ENCODE measurements around the gene DNAJC7.
A peak's percentile ranks its signal among the peaks of the same experiment; 100 is the strongest.
"Not testable (repeated sequence)": the region's sequence is repeated elsewhere in the genome, so short reads cannot be mapped to it uniquely, and the experiment has no call there.

The DNAJC7 gene

GRCh38 chr17:42018339-42018738 is 1.1 kb upstream of the DNAJC7 start:
- DNase-seq (ENCODE audit: low read depth), result no peak
- H3K4me3 ChIP-seq (ENCODE audit: low read depth, low read length), result peak overlapping the region; percentile 96

- no peak for DNase-seq (ENCODE audit: low read depth)
Observed at GRCh38 chr17:42017866-42018200, 594 bp upstream of the DNAJC7 start.

GRCh38 chr17:42016411-42016831 is 818 bp downstream of the DNAJC7 start:
- peak overlapping the region; percentile 96 for H3K4me3 ChIP-seq (ENCODE audit: low read depth, low read length)
- DNase-seq (ENCODE audit: low read depth), result no peak

More at GRCh38 chr17:42017866-42018200, 594 bp upstream of the DNAJC7 start:
- H3K4me3 ChIP-seq (ENCODE audit: low read depth, low read length), result peak overlapping the region; percentile 96

GRCh38 chr17:42013740-42014139 is 3.5 kb downstream of the DNAJC7 start:
- not testable (repeated sequence) for H3K4me3 ChIP-seq (ENCODE audit: low read depth, low read length); DNase-seq (ENCODE audit: low read depth)

- H3K4me3 ChIP-seq (ENCODE audit: low read depth, low read length); DNase-seq (ENCODE audit: low read depth): not testable (repeated sequence)
Observed at GRCh38 chr17:42012363-42012762, 4.9 kb downstream of the DNAJC7 start.

GRCh38 chr17:42010898-42011516 is 6.2 kb downstream of the DNAJC7 start:
- no peak overlapping the region for H3K4me3 ChIP-seq (ENCODE audit: low read depth, low read length)
- DNase-seq (ENCODE audit: low read depth), result no peak

GRCh38 chr17:42010266-42010680 is 7.0 kb downstream of the DNAJC7 start:
- not testable (repeated sequence) for DNase-seq (ENCODE audit: low read depth); H3K4me3 ChIP-seq (ENCODE audit: low read depth, low read length)

- no peak for DNase-seq (ENCODE audit: low read depth)
Observed at GRCh38 chr17:42009170-42009569, 8.1 kb downstream of the DNAJC7 start.

GRCh38 chr17:42005166-42005565 is 12.1 kb downstream of the DNAJC7 start:
- no peak for DNase-seq (ENCODE audit: low read depth)
- H3K4me3 ChIP-seq (ENCODE audit: low read depth, low read length), result no peak overlapping the region

More at GRCh38 chr17:42009170-42009569, 8.1 kb downstream of the DNAJC7 start:
- no peak overlapping the region for H3K4me3 ChIP-seq (ENCODE audit: low read depth, low read length)

- DNase-seq (ENCODE audit: low read depth), result no peak
- no peak overlapping the region for H3K4me3 ChIP-seq (ENCODE audit: low read depth, low read length)
Observed at GRCh38 chr17:42002792-42003301, 14.4 kb downstream of the DNAJC7 start.

GRCh38 chr17:42002175-42002791 is 15.0 kb downstream of the DNAJC7 start:
- no peak for DNase-seq (ENCODE audit: low read depth)
- no peak overlapping the region for H3K4me3 ChIP-seq (ENCODE audit: low read depth, low read length)

GRCh38 chr17:42001729-42002128 is 15.5 kb downstream of the DNAJC7 start:
- H3K4me3 ChIP-seq (ENCODE audit: low read depth, low read length), result no peak overlapping the region
- DNase-seq (ENCODE audit: low read depth), result no peak

GRCh38 chr17:42000413-42001133 is 16.7 kb downstream of the DNAJC7 start:
- no peak for DNase-seq (ENCODE audit: low read depth)
- H3K4me3 ChIP-seq (ENCODE audit: low read depth, low read length), result no peak overlapping the region

GRCh38 chr17:41998497-41998896 is 18.7 kb downstream of the DNAJC7 start:
- no peak for DNase-seq (ENCODE audit: low read depth)
- no peak overlapping the region for H3K4me3 ChIP-seq (ENCODE audit: low read depth, low read length)

- no peak for DNase-seq (ENCODE audit: low read depth)
- no peak overlapping the region for H3K4me3 ChIP-seq (ENCODE audit: low read depth, low read length)
Observed at GRCh38 chr17:41996855-41997164, 20.4 kb downstream of the DNAJC7 start.

GRCh38 chr17:41992576-41992975 is 24.7 kb downstream of the DNAJC7 start:
- DNase-seq (ENCODE audit: low read depth), result no peak
- no peak overlapping the region for H3K4me3 ChIP-seq (ENCODE audit: low read depth, low read length)

GRCh38 chr17:41989702-41990419 is 27.4 kb downstream of the DNAJC7 start:
- no peak overlapping the region for H3K4me3 ChIP-seq (ENCODE audit: low read depth, low read length)
- no peak for DNase-seq (ENCODE audit: low read depth)

GRCh38 chr17:41988418-41988817 is 28.8 kb downstream of the DNAJC7 start:
- no peak for DNase-seq (ENCODE audit: low read depth)
- no peak overlapping the region for H3K4me3 ChIP-seq (ENCODE audit: low read depth, low read length)

- no peak for DNase-seq (ENCODE audit: low read depth)
- no peak overlapping the region for H3K4me3 ChIP-seq (ENCODE audit: low read depth, low read length)
Observed at GRCh38 chr17:41987642-41988041, 29.6 kb downstream of the DNAJC7 start.

GRCh38 chr17:41986634-41987033 is 30.6 kb downstream of the DNAJC7 start:
- DNase-seq (ENCODE audit: low read depth), result no peak
- H3K4me3 ChIP-seq (ENCODE audit: low read depth, low read length), result no peak overlapping the region
